Measurements from ENCODE around the gene YLPM1. TPM values are rescaled to one million over a fixed set of nuclear protein-coding genes. Genes with fewer than 3 reads are reported as not detected.

Gene YLPM1
- total and polyA plus RNA-seq, 2 experiments from 2014 or later: 16.8 to 19.3 TPM

- Histone ChIP-seq H3K4me2 (ENCODE audit: unreplicated experiment) (no peak overlapping the region), H3K4me3 (no peak overlapping the region), H3K27me3 (replicated peaks; ENCODE audit: insufficient read depth) (no peaks in the 10 kb centered on the region), H2AFZ (no peak overlapping the region), H3K4me1 (ENCODE audit: insufficient read depth) (peaks cover 18% of the 10 kb centered on the region), H3K9me3 (ENCODE audit: low read depth) (no peaks in the 10 kb centered on the region), H3K9ac (no peak overlapping the region), H3F3A (ENCODE audit: insufficient read depth) (peaks cover 27% of the 10 kb centered on the region), H3K27ac (no peak overlapping the region; the same call in 1 of the 2 replicates), H3K79me2 (ENCODE audit: insufficient read depth) (no peaks in the 10 kb centered on the region), H3K9me2 (ENCODE audit: insufficient read depth) (no peaks in the 10 kb centered on the region), H4K20me1 (ENCODE audit: insufficient read depth) (no peaks in the 10 kb centered on the region), H3K36me3 (ENCODE audit: low read depth) (peaks cover 29% of the 10 kb centered on the region)
- WGBS, 2 experiments (ENCODE audit: low coverage in 1 of 2, low lambda C conversion rate in 2 of 2, missing lambda C conversion rate in 2 of 2): 75 to 78% methylated on average over 5 of the region's 5 CpGs
- DNase-seq: peak; percentile 18
- in situ Hi-C loops (cut with MboI): no loop called here
- no peak for TF ChIP-seq EZH2 (IDR thresholded peaks at IDR 0.05; ENCODE audit: insufficient read depth, poor library complexity, severe bottlenecking)
- no peak for TF ChIP-seq EZH2phosphoT487 (IDR thresholded peaks at IDR 0.05; ENCODE audit: insufficient read depth, low read depth)
Measured at GRCh38 chr14:74834692-74835392, 71.7 kb downstream of the YLPM1 start.

- Histone ChIP-seq H3K9me3 (ENCODE audit: low read depth) (no peaks in the 10 kb centered on the region), H3K4me2 (ENCODE audit: unreplicated experiment) (peak overlapping the region; percentile 10), H3K27me3 (replicated peaks; ENCODE audit: insufficient read depth) (no peaks in the 10 kb centered on the region), H3K9ac (no peak overlapping the region), H3K4me3 (no peak overlapping the region), H3K79me2 (ENCODE audit: insufficient read depth) (no peaks in the 10 kb centered on the region), H3K4me1 (ENCODE audit: insufficient read depth) (peaks cover 18% of the 10 kb centered on the region), H4K20me1 (ENCODE audit: insufficient read depth) (no peaks in the 10 kb centered on the region), H2AFZ (no peak overlapping the region), H3K27ac (no peak overlapping the region), H3F3A (ENCODE audit: insufficient read depth) (peaks cover 27% of the 10 kb centered on the region), H3K36me3 (ENCODE audit: low read depth) (peaks cover 20% of the 10 kb centered on the region), H3K9me2 (ENCODE audit: insufficient read depth) (no peaks in the 10 kb centered on the region)
- DNase-seq: no peak
- no peak for TF ChIP-seq EZH2 (IDR thresholded peaks at IDR 0.05; ENCODE audit: insufficient read depth, poor library complexity, severe bottlenecking)
- in situ Hi-C loops (cut with MboI): no loop called here
- 73 to 74% methylated on average over 7 of the region's 7 CpGs for WGBS, 2 experiments (ENCODE audit: low coverage in 1 of 2, low lambda C conversion rate in 2 of 2, missing lambda C conversion rate in 2 of 2)
Measured at GRCh38 chr14:74835645-74836250, 72.6 kb downstream of the YLPM1 start.

DNA sequence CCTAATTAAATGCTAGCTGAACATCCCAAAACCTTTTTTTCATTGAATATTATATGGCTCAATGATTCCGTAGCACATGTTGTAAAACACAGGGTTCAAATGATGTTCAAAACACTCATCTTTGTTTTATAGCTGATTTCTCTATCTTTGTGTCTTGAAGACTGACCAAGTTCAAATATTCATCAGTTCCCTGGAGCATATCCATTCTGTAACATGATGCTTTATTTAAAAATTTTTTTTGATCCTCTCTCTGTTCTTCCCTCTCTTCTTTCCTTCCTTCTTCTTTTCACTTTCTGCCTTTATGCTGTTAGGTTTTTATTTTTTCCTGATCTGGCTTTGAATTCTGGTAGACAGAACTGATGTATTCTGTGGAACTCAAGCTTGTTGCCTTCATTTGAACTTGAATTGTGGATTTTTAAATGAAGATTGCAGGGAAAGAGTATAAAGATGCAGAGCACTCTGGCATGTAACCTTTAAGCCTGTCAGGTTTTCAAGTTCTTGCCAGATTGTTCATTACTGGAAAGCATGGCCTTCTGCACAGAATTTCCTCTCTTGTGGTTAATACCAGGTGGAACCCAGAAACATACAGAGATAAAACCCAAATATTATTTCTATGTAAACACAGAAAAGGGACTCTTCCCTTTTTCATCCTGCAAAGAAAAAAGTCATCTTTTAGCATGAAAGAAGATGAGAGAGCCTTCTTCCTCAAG is 73.3 kb downstream of the YLPM1 start:
- Histone ChIP-seq H3K27me3 (replicated peaks; ENCODE audit: insufficient read depth) (no peaks in the 10 kb centered on the region), H3K4me3 (no peak overlapping the region), H3K9ac (no peak overlapping the region), H3K9me2 (ENCODE audit: insufficient read depth) (no peaks in the 10 kb centered on the region), H3K36me3 (ENCODE audit: low read depth) (peaks cover 13% of the 10 kb centered on the region), H4K20me1 (ENCODE audit: insufficient read depth) (no peaks in the 10 kb centered on the region), H3K27ac (no peak overlapping the region), H3K9me3 (ENCODE audit: low read depth) (no peaks in the 10 kb centered on the region), H3K4me1 (ENCODE audit: insufficient read depth) (peaks cover 18% of the 10 kb centered on the region), H3F3A (ENCODE audit: insufficient read depth) (peaks cover 27% of the 10 kb centered on the region), H3K79me2 (ENCODE audit: insufficient read depth) (no peaks in the 10 kb centered on the region), H2AFZ (no peak overlapping the region), H3K4me2 (ENCODE audit: unreplicated experiment) (peak overlapping the region; percentile 10)
- in situ Hi-C loops (cut with MboI): no loop called here
- WGBS, 2 experiments (ENCODE audit: low coverage in 1 of 2, low lambda C conversion rate in 2 of 2, missing lambda C conversion rate in 2 of 2): 66 to 95% methylated on average over 1 of the region's 1 CpG
- DNase-seq: peak; percentile 34
- TF ChIP-seq EZH2 (IDR thresholded peaks at IDR 0.05; ENCODE audit: insufficient read depth, poor library complexity, severe bottlenecking): no peak
- TF ChIP-seq EZH2phosphoT487 (IDR thresholded peaks at IDR 0.05; ENCODE audit: insufficient read depth, low read depth): no peak

GRCh38 chr14:74838166-74838565 is 75.0 kb downstream of the YLPM1 start:
- Histone ChIP-seq H2AFZ (no peak overlapping the region), H3K9ac (no peak overlapping the region), H3F3A (ENCODE audit: insufficient read depth) (peaks cover 30% of the 10 kb centered on the region), H3K79me2 (ENCODE audit: insufficient read depth) (no peaks in the 10 kb centered on the region), H4K20me1 (ENCODE audit: insufficient read depth) (no peaks in the 10 kb centered on the region), H3K27me3 (replicated peaks; ENCODE audit: insufficient read depth) (no peaks in the 10 kb centered on the region), H3K4me2 (ENCODE audit: unreplicated experiment) (no peak overlapping the region), H3K4me3 (no peak overlapping the region), H3K36me3 (ENCODE audit: low read depth) (peaks cover 6% of the 10 kb centered on the region; the same call in 1 of the 2 replicates), H3K27ac (no peak overlapping the region), H3K4me1 (ENCODE audit: insufficient read depth) (peaks cover 23% of the 10 kb centered on the region), H3K9me2 (ENCODE audit: insufficient read depth) (no peaks in the 10 kb centered on the region), H3K9me3 (ENCODE audit: low read depth) (no peaks in the 10 kb centered on the region)
- in situ Hi-C loops (cut with MboI): no loop called here
- WGBS, 2 experiments (ENCODE audit: low coverage in 1 of 2, low lambda C conversion rate in 2 of 2, missing lambda C conversion rate in 2 of 2): 85 to 87% methylated on average over 2 of the region's 2 CpGs
- DNase-seq: no peak
- TF ChIP-seq EZH2 (IDR thresholded peaks at IDR 0.05; ENCODE audit: insufficient read depth, poor library complexity, severe bottlenecking) (no peak), EZH2phosphoT487 (IDR thresholded peaks at IDR 0.05; ENCODE audit: insufficient read depth, low read depth) (no peak)

Measured in GM23248 (cell line).